ENCODE data around the gene SNRPD3.

GRCh38 chr22:24543185-24543601 lies 12.6 kb upstream of the SNRPD3 start:
- TF ChIP-seq, protein P1, sequence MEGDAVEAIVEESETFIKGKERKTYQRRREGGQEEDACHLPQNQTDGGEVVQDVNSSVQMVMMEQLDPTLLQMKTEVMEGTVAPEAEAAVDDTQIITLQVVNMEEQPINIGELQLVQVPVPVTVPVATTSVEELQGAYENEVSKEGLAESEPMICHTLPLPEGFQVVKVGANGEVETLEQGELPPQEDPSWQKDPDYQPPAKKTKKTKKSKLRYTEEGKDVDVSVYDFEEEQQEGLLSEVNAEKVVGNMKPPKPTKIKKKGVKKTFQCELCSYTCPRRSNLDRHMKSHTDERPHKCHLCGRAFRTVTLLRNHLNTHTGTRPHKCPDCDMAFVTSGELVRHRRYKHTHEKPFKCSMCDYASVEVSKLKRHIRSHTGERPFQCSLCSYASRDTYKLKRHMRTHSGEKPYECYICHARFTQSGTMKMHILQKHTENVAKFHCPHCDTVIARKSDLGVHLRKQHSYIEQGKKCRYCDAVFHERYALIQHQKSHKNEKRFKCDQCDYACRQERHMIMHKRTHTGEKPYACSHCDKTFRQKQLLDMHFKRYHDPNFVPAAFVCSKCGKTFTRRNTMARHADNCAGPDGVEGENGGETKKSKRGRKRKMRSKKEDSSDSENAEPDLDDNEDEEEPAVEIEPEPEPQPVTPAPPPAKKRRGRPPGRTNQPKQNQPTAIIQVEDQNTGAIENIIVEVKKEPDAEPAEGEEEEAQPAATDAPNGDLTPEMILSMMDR (IDR thresholded peaks at IDR 0.05; ENCODE audit: low read depth, low read length, poor library complexity, severe bottlenecking), result no peak
- TF ChIP-seq EZH2phosphoT487 (IDR thresholded peaks at IDR 0.05; ENCODE audit: borderline replicate concordance, low read length), result no peak

Data from DOHH2 (cell line).